HL-60 (cell line): ENCODE results near the gene GAK.
"Not testable (repeated sequence)": the region's sequence is repeated elsewhere in the genome, so short reads cannot be mapped to it uniquely, and the experiment has no call there.

Experiments
- CTCF ChIP-seq: IDR thresholded peaks from one replicate; pipeline ENCODE4 v1.5.1; 2011; ENCODE audit warnings: low read length, control low read depth, inconsistent platforms; ENCODE audit not compliant: insufficient read depth
- POLR2AphosphoS5 ChIP-seq: IDR thresholded peaks from 2 replicates; pipeline ENCODE4 v1.6.1; 2012; ENCODE audit warnings: low read depth

- not testable (repeated sequence) for TF ChIP-seq POLR2AphosphoS5, CTCF
These were observed 13.5 kb downstream of the GAK start for GRCh38 chr4:918591-918990.
